EH (cell line): ENCODE data around the gene RWDD4.

Experiments
- DNase-seq: peaks from one replicate; pipeline ENCODE4 v3.0.0-alpha.2; 2015; ENCODE audit warnings: low read depth

Gene RWDD4

DNA sequence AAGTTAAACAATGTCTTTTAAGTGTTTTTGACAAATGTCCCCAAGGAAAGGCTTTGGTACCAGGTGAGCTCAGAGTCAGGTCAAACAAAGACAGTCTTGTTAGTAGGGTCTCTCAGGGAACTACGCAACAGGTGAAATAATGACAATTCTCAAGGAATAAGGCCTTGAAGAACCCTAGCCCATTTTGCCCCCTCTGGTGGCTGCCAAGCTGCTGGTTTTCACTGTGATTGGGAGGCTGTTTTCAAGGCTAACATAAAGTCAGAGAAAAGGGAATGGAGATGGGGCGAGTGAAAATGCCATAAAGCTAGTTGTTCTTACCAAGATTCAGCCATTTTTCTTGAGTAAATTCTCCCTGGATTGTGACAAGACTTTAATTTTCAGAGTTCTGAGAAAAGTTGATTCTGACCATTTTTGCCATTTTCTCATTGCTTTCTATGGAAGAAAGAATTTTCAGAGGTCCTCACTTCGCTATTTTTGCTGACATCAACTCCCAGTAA is 58.7 kb downstream of the RWDD4 start:
- peak; percentile 28 for DNase-seq

- DNase-seq, result no peak
These were observed 59.3 kb downstream of the RWDD4 start for GRCh38 chr4:183599690-183600089.

GRCh38 chr4:183599284-183599683 is 59.7 kb downstream of the RWDD4 start:
- DNase-seq, result no peak

GRCh38 chr4:183596067-183596757 is 62.8 kb downstream of the RWDD4 start:
- DNase-seq, result no peak

- no peak for DNase-seq
These were observed 64.2 kb downstream of the RWDD4 start for GRCh38 chr4:183594823-183595222.

DNA sequence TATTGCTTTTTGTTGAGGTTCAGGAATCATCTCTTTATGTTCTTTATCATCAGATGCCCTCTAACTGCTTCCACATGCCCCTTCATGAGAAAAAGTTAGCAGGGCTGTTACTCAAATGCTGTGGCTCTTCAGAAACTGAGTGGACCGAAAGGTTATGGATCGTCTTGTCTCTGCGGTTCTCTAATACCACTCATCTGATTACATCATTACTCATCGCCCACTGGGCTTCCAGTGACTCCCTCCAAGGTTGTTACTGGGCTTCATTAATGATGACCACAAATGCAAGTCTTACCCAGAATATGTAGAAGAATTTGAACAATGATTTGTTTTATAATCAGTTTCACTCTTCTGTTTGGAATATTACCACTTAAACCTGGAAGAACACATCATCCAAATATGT is 67.7 kb downstream of the RWDD4 start:
- peak; percentile 58 for DNase-seq
